NCI-H1048 (cell line): ENCODE data around the gene NPAT.
A peak's percentile ranks its signal among the peaks of the same experiment; 100 is the strongest.
"Not testable (repeated sequence)": the region's sequence is repeated elsewhere in the genome, so short reads cannot be mapped to it uniquely, and the experiment has no call there.

Experiments used
- DNase-seq: peaks from one replicate; lab custom pipeline; 2025; lab: John Stamatoyannopoulos, UW

The NPAT gene

GRCh38 chr11:108148556-108148955 is 73.9 kb downstream of the NPAT start:
- no peak for DNase-seq

- no peak for DNase-seq
Measured at GRCh38 chr11:108147150-108147549, 75.3 kb downstream of the NPAT start.

- no peak for DNase-seq
Measured at GRCh38 chr11:108144615-108145014, 77.8 kb downstream of the NPAT start.

GRCh38 chr11:108142304-108142703 is 80.1 kb downstream of the NPAT start:
- no peak for DNase-seq

GRCh38 chr11:108137212-108137611 is 85.2 kb downstream of the NPAT start:
- DNase-seq: no peak

- DNase-seq: no peak
Measured at GRCh38 chr11:108135845-108136544, 86.4 kb downstream of the NPAT start.

- not testable (repeated sequence) for DNase-seq
Measured at GRCh38 chr11:108132993-108133538, 89.4 kb downstream of the NPAT start.

GRCh38 chr11:108131993-108132392 is 90.4 kb downstream of the NPAT start:
- DNase-seq: no peak

- no peak for DNase-seq
Measured at GRCh38 chr11:108128772-108129171, 93.7 kb downstream of the NPAT start.

- no peak for DNase-seq
Measured at GRCh38 chr11:108125096-108125495, 97.3 kb downstream of the NPAT start.

- no peak for DNase-seq
Measured at GRCh38 chr11:108122166-108122628, 100.2 kb downstream of the NPAT start.

GRCh38 chr11:108121274-108122155 is 100.9 kb downstream of the NPAT start, which contains the start of gene ACAT1:
Gene ACAT1 (plus strand): TSS chr11:108121567. CDS start chr11:108121607, 40 bp downstream.
- DNase-seq: peak; percentile 87

GRCh38 chr11:108120936-108121273 is 101.5 kb downstream of the NPAT start:
- DNase-seq: not testable (repeated sequence)

- no peak for DNase-seq
Measured at GRCh38 chr11:108117746-108118371, 104.6 kb downstream of the NPAT start.

GRCh38 chr11:108115500-108116140 is 106.8 kb downstream of the NPAT start:
- no peak for DNase-seq

GRCh38 chr11:108112057-108112456 is 110.4 kb downstream of the NPAT start:
- DNase-seq: no peak

GRCh38 chr11:108111126-108111525 is 111.3 kb downstream of the NPAT start:
- DNase-seq: no peak
